ENCODE results near the gene RSPH3.

DNA sequence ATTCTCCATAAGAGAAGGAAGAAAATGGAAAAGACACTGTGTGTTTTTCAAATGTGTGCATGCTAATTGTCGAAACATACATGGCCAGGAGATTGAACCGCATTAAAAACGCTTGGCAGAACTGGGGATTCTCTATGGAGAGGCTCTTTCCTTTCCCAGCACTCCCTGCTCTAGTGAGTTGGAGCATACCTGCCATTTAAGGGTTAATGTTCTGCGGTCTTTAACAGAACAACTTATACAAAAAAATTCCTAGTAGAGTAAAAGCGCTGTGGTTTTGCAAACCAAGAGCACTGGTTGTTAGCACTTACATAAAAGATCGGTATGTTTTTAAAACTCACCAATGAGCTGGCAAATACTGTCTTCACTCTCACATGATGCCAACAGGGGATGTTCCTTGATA lies 43.2 kb upstream of the RSPH3 start:
- TF ChIP-seq, protein P1, sequence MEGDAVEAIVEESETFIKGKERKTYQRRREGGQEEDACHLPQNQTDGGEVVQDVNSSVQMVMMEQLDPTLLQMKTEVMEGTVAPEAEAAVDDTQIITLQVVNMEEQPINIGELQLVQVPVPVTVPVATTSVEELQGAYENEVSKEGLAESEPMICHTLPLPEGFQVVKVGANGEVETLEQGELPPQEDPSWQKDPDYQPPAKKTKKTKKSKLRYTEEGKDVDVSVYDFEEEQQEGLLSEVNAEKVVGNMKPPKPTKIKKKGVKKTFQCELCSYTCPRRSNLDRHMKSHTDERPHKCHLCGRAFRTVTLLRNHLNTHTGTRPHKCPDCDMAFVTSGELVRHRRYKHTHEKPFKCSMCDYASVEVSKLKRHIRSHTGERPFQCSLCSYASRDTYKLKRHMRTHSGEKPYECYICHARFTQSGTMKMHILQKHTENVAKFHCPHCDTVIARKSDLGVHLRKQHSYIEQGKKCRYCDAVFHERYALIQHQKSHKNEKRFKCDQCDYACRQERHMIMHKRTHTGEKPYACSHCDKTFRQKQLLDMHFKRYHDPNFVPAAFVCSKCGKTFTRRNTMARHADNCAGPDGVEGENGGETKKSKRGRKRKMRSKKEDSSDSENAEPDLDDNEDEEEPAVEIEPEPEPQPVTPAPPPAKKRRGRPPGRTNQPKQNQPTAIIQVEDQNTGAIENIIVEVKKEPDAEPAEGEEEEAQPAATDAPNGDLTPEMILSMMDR (optimal IDR thresholded peaks at IDR 0.05 in 1 of 3, IDR thresholded peaks at IDR 0.05 in 1 of 3, conservative IDR thresholded peaks at IDR 0.05 in 1 of 3; ENCODE audit: extremely low read depth in 1 of 3, insufficient read depth in 2 of 3, low read length in 3 of 3): no peak
- no peak for TF ChIP-seq EZH2 (IDR thresholded peaks at IDR 0.05; ENCODE audit: low read length)

All from keratinocyte (primary cell).